ENCODE measurements around the gene PROB1. TPM values are rescaled to one million over a fixed set of nuclear protein-coding genes. Genes with fewer than 3 reads are reported as not detected.

PROB1 gene
- total RNA-seq, 1 experiment from 2014 or later = 3.4 TPM

- H3K36me3 Mint-ChIP-seq (ENCODE audit: insufficient read depth in 1 of 3, low read depth in 3 of 3) = peaks cover 5 to 24% (median 13%) of the 10 kb centered on the region in 3 experiments; a peak in 6 of 7 replicates
Observed at GRCh38 chr5:139439013-139439903, 44.4 kb upstream of the PROB1 start, which contains the start of gene DNAJC18. Gene DNAJC18, minus strand, starts transcription at chr5:139439525. Its CDS starts 80 bp downstream, at chr5:139439445.

More at GRCh38 chr5:139439013-139439903, 44.4 kb upstream of the PROB1 start, which contains the start of gene DNAJC18:
- H3K9ac ChIP-seq (ENCODE audit: extremely low read depth, insufficient read length, low read length) = peak within 1 kb of the TSS; percentile 92
- H3T11ph ChIP-seq (ENCODE audit: low read length) = no peak within 1 kb of the TSS
- no peak within 1 kb of the TSS for H2BK12ac ChIP-seq (ENCODE audit: insufficient read length, low read depth, low read length)
- Mint-ChIP-seq H3K27ac (peak within 1 kb of the TSS; percentile 98 to 100 (median 99)), H3K9me3 (no peaks in the 10 kb centered on the region), H3K4me3 (peak within 1 kb of the TSS; percentile 95 to 96), H3K4me1 (peaks cover 21 to 24% of the 10 kb centered on the region in 2 experiments), H3K27me3 (ENCODE audit: low read depth) (peaks cover 3% of the 10 kb centered on the region)
- H3K79me2 ChIP-seq (ENCODE audit: insufficient read depth, low read length) = 0 out of 2 replicates have a peak, but pooled peaks cover 2% of the 10 kb centered on the region
- H3K23ac ChIP-seq (ENCODE audit: insufficient read length, low read depth, low read length) = no peak within 1 kb of the TSS
- H2BK5ac ChIP-seq (ENCODE audit: insufficient read length, low read length) = no peak within 1 kb of the TSS
- H3K56ac ChIP-seq (ENCODE audit: insufficient read length, low read depth, low read length) = no peak within 1 kb of the TSS
- H4K20me1 ChIP-seq (ENCODE audit: control insufficient read depth, insufficient read depth, insufficient read length) = no peaks in the 10 kb centered on the region
- peak; percentile 97 for DNase-seq
- no peak within 1 kb of the TSS for H4K8ac ChIP-seq (replicated peaks; ENCODE audit: insufficient read length, low read depth, low read length)
- H3K4ac ChIP-seq (ENCODE audit: low read depth, low read length) = no peak within 1 kb of the TSS
- H2AFZ ChIP-seq (ENCODE audit: low read length) = peak within 1 kb of the TSS; percentile 66
- no peak for TF ChIP-seq CTCF (conservative IDR thresholded peaks at IDR 0.05)
- peak within 1 kb of the TSS; percentile 67 for H4K5ac ChIP-seq (ENCODE audit: insufficient read length, low read depth, low read length)
- H3K14ac ChIP-seq (ENCODE audit: insufficient read depth, low read length) = peak within 1 kb of the TSS; percentile 97
- peaks cover 5% of the 10 kb centered on the region for H3K23me2 ChIP-seq (ENCODE audit: insufficient read length, low read depth, low read length, poor library complexity, severe bottlenecking)
- H2BK120ac ChIP-seq (ENCODE audit: low read depth, low read length, poor library complexity, severe bottlenecking) = no peak within 1 kb of the TSS
- H3K27me3 ChIP-seq (ENCODE audit: insufficient read depth, low read length) = no peaks in the 10 kb centered on the region
- no peak within 1 kb of the TSS for H4K91ac ChIP-seq (ENCODE audit: insufficient read length, low read depth, low read length)
- no CpG with 5 or more reads among the region's 49 CpGs for WGBS (ENCODE audit: extremely low coverage, insufficient read length, low lambda C conversion rate)
- peak within 1 kb of the TSS; percentile 25 for H3K27ac ChIP-seq (ENCODE audit: insufficient read length, low read depth, low read length)
- H3K4me2 ChIP-seq (ENCODE audit: insufficient read depth, insufficient read length, low read length) = peak within 1 kb of the TSS; percentile 89
- no peak within 1 kb of the TSS for H2AK5ac ChIP-seq (ENCODE audit: insufficient read length, low read length)
- H3K9me3 ChIP-seq (ENCODE audit: control insufficient read depth, low read depth, low read length) = no peaks in the 10 kb centered on the region
- H3K18ac ChIP-seq (ENCODE audit: insufficient read length, low read depth, low read length) = peak within 1 kb of the TSS; percentile 99
- H3K4me1 ChIP-seq (ENCODE audit: insufficient read depth, low read length) = peaks cover 2% of the 10 kb centered on the region; the same call in 1 of the 2 replicates
- H3K79me1 ChIP-seq (ENCODE audit: insufficient read depth, low read depth, low read length, poor library complexity, severe bottlenecking) = no peaks in the 10 kb centered on the region
- H2BK15ac ChIP-seq (ENCODE audit: low read depth, low read length) = no peak within 1 kb of the TSS
- H2BK20ac ChIP-seq (ENCODE audit: low read depth, low read length, poor library complexity, severe bottlenecking) = no peak within 1 kb of the TSS
